ENCODE data around the gene GPR132. TPM values are rescaled to one million over a fixed set of nuclear protein-coding genes. Genes with fewer than 3 reads are reported as not detected.

The GPR132 gene
- total and polyA plus RNA-seq, 4 donors = 2.3 to 19.5 (median 5.7) TPM

DNA sequence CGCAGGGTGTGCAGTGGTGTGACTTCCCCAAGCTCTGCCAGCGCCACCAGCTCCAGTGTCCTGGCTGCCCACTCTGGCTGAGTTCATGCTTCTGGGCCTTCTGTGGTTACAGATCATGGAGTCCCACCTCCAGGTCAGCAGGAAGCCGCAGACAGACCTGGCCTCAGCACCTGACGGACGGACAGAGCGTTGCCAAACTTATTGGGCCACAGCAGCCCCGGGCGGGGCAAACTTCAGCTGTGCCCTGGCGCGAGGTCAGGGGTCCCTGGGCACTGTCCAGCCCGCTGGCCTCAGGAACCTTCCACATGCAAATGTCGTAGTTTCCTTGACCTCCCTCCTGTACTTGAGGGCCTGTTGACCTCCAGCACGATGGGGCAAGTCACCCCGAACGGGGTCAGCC, 11.2 kb downstream of the GPR132 start:
- WGBS, 2 donors = 90 to 93% methylated on average over 15 of the region's 15 CpGs
- no peaks in the 10 kb centered on the region for H3K9me3 ChIP-seq (ENCODE audit: control insufficient read depth in 4 of 4, insufficient read depth in 3 of 4, low read length in 3 of 4)
- H3K4me1 ChIP-seq (ENCODE audit: control insufficient read depth in 5 of 5, insufficient read depth in 5 of 5, low read length in 5 of 5) = peaks cover 0 to 9% (median 2%) of the 10 kb centered on the region in 5 donors
- ATAC-seq (ENCODE audit: insufficient read depth, low FRiP score) (no peak), DNase-seq (no peak)
- H3K9ac ChIP-seq (ENCODE audit: insufficient read depth in 1 of 2, low read length in 2 of 2) = no peak overlapping the region
- H3K36me3 ChIP-seq (ENCODE audit: control insufficient read depth in 4 of 4, insufficient read depth in 4 of 4, low read length in 4 of 4) = peaks cover 0 to 6% (median 0%) of the 10 kb centered on the region in 4 donors
- H3K27ac ChIP-seq (ENCODE audit: low read depth in 1 of 2, low read length in 1 of 2) = no peak overlapping the region
- H3K4me3 ChIP-seq = no peak overlapping the region
- TF ChIP-seq, protein P1, sequence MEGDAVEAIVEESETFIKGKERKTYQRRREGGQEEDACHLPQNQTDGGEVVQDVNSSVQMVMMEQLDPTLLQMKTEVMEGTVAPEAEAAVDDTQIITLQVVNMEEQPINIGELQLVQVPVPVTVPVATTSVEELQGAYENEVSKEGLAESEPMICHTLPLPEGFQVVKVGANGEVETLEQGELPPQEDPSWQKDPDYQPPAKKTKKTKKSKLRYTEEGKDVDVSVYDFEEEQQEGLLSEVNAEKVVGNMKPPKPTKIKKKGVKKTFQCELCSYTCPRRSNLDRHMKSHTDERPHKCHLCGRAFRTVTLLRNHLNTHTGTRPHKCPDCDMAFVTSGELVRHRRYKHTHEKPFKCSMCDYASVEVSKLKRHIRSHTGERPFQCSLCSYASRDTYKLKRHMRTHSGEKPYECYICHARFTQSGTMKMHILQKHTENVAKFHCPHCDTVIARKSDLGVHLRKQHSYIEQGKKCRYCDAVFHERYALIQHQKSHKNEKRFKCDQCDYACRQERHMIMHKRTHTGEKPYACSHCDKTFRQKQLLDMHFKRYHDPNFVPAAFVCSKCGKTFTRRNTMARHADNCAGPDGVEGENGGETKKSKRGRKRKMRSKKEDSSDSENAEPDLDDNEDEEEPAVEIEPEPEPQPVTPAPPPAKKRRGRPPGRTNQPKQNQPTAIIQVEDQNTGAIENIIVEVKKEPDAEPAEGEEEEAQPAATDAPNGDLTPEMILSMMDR (IDR thresholded peaks at IDR 0.05; ENCODE audit: control extremely low read depth, extremely low read depth) = no peak
- peaks cover 0 to 4% (median 0%) of the 10 kb centered on the region in 3 donors for H3K27me3 ChIP-seq (ENCODE audit: control insufficient read depth in 3 of 3, insufficient read depth in 3 of 3, low read length in 2 of 3)

DNA sequence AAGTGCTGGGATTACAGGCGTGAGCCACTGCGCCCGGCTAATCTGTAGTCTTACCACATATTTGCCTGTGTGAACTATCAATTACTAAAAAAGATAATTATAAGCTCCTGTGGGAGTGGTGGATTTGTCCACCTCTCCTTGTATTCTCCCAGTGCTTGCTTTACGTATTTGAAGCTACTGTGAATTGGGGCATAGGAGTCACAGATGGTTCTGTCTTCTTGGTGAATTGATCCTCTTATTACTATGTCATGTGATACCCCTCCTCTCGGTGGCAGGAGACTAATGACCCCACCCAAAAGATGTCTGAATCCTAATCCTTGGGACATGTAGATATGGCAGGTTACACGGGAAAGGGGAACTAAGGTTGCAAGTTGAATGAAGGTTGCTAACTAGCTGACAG, 11.8 kb downstream of the GPR132 start:
- Histone ChIP-seq H3K36me3 (ENCODE audit: control insufficient read depth in 4 of 4, insufficient read depth in 4 of 4, low read length in 4 of 4) (peaks cover 0 to 6% (median 0%) of the 10 kb centered on the region in 4 donors), H3K27me3 (ENCODE audit: control insufficient read depth in 3 of 3, insufficient read depth in 3 of 3, low read length in 2 of 3) (peaks cover 0 to 4% (median 0%) of the 10 kb centered on the region in 3 donors), H3K9me3 (ENCODE audit: control insufficient read depth in 4 of 4, insufficient read depth in 3 of 4, low read length in 3 of 4) (no peaks in the 10 kb centered on the region), H3K9ac (ENCODE audit: insufficient read depth in 1 of 2, low read length in 2 of 2) (no peak overlapping the region), H3K4me1 (ENCODE audit: control insufficient read depth in 5 of 5, insufficient read depth in 5 of 5, low read length in 5 of 5) (peaks cover 0 to 4% (median 0%) of the 10 kb centered on the region in 5 donors), H3K4me3 (no peak overlapping the region), H3K27ac (ENCODE audit: low read depth in 1 of 2, low read length in 1 of 2) (no peak overlapping the region)
- DNase-seq (no peak), ATAC-seq (ENCODE audit: insufficient read depth, low FRiP score) (no peak)
- WGBS, 2 donors = 83 to 86% methylated on average over 6 of the region's 6 CpGs
- TF ChIP-seq, protein P1 (IDR thresholded peaks at IDR 0.05; ENCODE audit: control extremely low read depth, extremely low read depth) = no peak

DNA sequence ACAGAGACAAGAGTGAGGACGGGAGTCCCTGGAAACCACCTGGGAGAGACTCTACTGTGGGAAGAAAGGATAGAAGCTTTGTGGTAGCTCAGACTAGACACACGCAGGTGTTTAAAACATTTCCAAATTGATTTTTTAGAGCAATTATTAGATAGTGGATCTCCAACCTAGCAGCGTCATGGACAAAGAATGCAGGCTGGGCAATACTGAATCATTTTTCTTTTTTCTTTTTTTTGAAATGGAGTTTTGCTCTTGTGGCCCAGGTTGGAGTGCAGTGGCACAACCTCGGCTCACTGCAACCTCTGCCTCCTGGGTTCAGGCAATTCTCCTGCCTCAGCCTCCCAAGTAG, 13.1 kb downstream of the GPR132 start:
- TF ChIP-seq, protein P1 (IDR thresholded peaks at IDR 0.05; ENCODE audit: control extremely low read depth, extremely low read depth) = no peak
- H3K9me3 ChIP-seq (ENCODE audit: control insufficient read depth in 4 of 4, insufficient read depth in 3 of 4, low read length in 3 of 4) = no peaks in the 10 kb centered on the region
- H3K27me3 ChIP-seq (ENCODE audit: control insufficient read depth in 3 of 3, insufficient read depth in 3 of 3, low read length in 2 of 3) = peaks cover 0 to 4% (median 0%) of the 10 kb centered on the region in 3 donors
- 84 to 89% methylated on average over 4 of the region's 4 CpGs for WGBS, 2 donors
- H3K4me1 ChIP-seq (ENCODE audit: control insufficient read depth in 5 of 5, insufficient read depth in 5 of 5, low read length in 5 of 5) = peaks cover 0 to 4% (median 0%) of the 10 kb centered on the region in 5 donors
- no peak overlapping the region for H3K9ac ChIP-seq (ENCODE audit: insufficient read depth in 1 of 2, low read length in 2 of 2)
- ATAC-seq (ENCODE audit: insufficient read depth, low FRiP score) (no peak), DNase-seq (no peak)
- no peak overlapping the region for H3K27ac ChIP-seq (ENCODE audit: low read depth in 1 of 2, low read length in 1 of 2)
- no peak overlapping the region for H3K4me3 ChIP-seq
- H3K36me3 ChIP-seq (ENCODE audit: control insufficient read depth in 4 of 4, insufficient read depth in 4 of 4, low read length in 4 of 4) = peaks cover 0 to 6% (median 0%) of the 10 kb centered on the region in 4 donors

All from lung (tissue), 12 donors.